OCI-LY7 (cell line): ENCODE measurements around the gene PATL1. TPM values are rescaled to one million over a fixed set of nuclear protein-coding genes. Genes with fewer than 3 reads are reported as not detected.
"Not testable (repeated sequence)": the region's sequence is repeated elsewhere in the genome, so short reads cannot be mapped to it uniquely, and the experiment has no call there.

Experiments
- BruUV-seq: library from RNA; stranded (reverse); fragments of 400-500 nt; replicated peaks from 2 replicates; lab custom pipeline; 2021; lab: Mats Ljungman, UMichigan
- CTCF ChIA-PET: fragments of 300-600 bp; sonication (Branson Sonifier 250); formaldehyde crosslinking; loops from one replicate; lab custom pipeline; 2022; ENCODE audit warnings: antibody characterized with exemption; ENCODE audit not compliant: unreplicated experiment; lab: Charles Lee
- POLR2A ChIA-PET: fragments of 300-600 bp; sonication (Branson Sonifier 250); formaldehyde crosslinking; loops from one replicate; lab custom pipeline; 2022; ENCODE audit warnings: antibody characterized with exemption; lab: Charles Lee
- DNase-seq: peaks from one replicate; pipeline ENCODE4 v3.0.0-alpha.2; 2015; ENCODE audit warnings: low spot score
- H2AFZ ChIP-seq: fragments of 200-600 bp; sonication (generic), shearing (Covaris generic); 2 replicates; pipeline ENCODE4 v1.6.1; 2014; ENCODE audit warnings: mild to moderate bottlenecking, antibody characterized with exemption, low read length, moderate library complexity
- H3K27ac ChIP-seq: fragments of 200-600 bp; sonication (generic); 2 replicates; pipeline ENCODE4 v1.5.1; 2014; ENCODE audit warnings: mixed run types, low read depth, mild to moderate bottlenecking, moderate library complexity, low read length, inconsistent platforms; ENCODE audit not compliant: poor library complexity, severe bottlenecking
- H3K36me3 ChIP-seq: fragments of 200-600 bp; sonication (generic); 2 replicates; pipeline ENCODE4 v1.6.1; 2014; ENCODE audit warnings: mild to moderate bottlenecking, antibody characterized with exemption, low read length, moderate library complexity, mixed read lengths; ENCODE audit not compliant: insufficient read depth
- H3K4me1 ChIP-seq: fragments of 200-600 bp; sonication (generic); 2 replicates; pipeline ENCODE4 v1.5.1; 2014; ENCODE audit warnings: mild to moderate bottlenecking, low read length; ENCODE audit not compliant: insufficient read depth, poor library complexity, severe bottlenecking
- H3K4me2 ChIP-seq: fragments of 200-600 bp; sonication (generic); 2 replicates; pipeline ENCODE4 v1.6.1; 2014; ENCODE audit warnings: mild to moderate bottlenecking, low read length
- H3K4me3 ChIP-seq: fragments of 200-600 bp; sonication (generic); 2 replicates; pipeline ENCODE4 v1.5.1; 2014; ENCODE audit warnings: mild to moderate bottlenecking, low read depth, low read length; ENCODE audit not compliant: poor library complexity, severe bottlenecking
- H3K79me2 ChIP-seq: fragments of 200-600 bp; sonication (generic); 2 replicates; pipeline ENCODE4 v1.6.1; 2016; ENCODE audit warnings: low read depth, mild to moderate bottlenecking, low read length, moderate library complexity, mixed read lengths; ENCODE audit not compliant: insufficient read depth
- H3K9me2 ChIP-seq: fragments of 200-600 bp; sonication (generic); 2 replicates; pipeline ENCODE4 v1.6.1; 2016; ENCODE audit warnings: mild to moderate bottlenecking, low read length, mixed read lengths; ENCODE audit not compliant: insufficient read depth
- H3K9me3 ChIP-seq: fragments of 200-600 bp; sonication (generic); 2 replicates; pipeline ENCODE4 v1.6.1; 2014; ENCODE audit warnings: mild to moderate bottlenecking, mixed run types, low read length, mixed read lengths
- H4K20me1 ChIP-seq: fragments of 200-600 bp; sonication (generic); 2 replicates; pipeline ENCODE4 v1.6.1; 2014; ENCODE audit warnings: mild to moderate bottlenecking, antibody characterized with exemption, low read length, moderate library complexity, mixed read lengths; ENCODE audit not compliant: insufficient read depth
- CTCF ChIP-seq: fragments of 200-600 bp; sonication (generic); conservative IDR thresholded peaks from 2 replicates; pipeline ENCODE4 v1.5.1; 2014; ENCODE audit warnings: mild to moderate bottlenecking, antibody characterized with exemption, low read length, moderate library complexity, mixed read lengths
- EZH2phosphoT487 ChIP-seq: fragments of 200-600 bp; sonication (generic); IDR thresholded peaks from 2 replicates; pipeline ENCODE4 v1.6.1; 2018; ENCODE audit warnings: low read depth, borderline replicate concordance, mild to moderate bottlenecking, mixed run types, antibody characterized with exemption, low read length, moderate library complexity, mixed read lengths
- intact Hi-C: fragments of 100-400 bp; cut with micrococcal nuclease; formaldehyde crosslinking; loops from one replicate; pipeline ENCODE4 v1.10.0; 2022; ENCODE audit not compliant: unreplicated experiment
- total RNA-seq, 2 experiments: library from RNA; depleted of rRNA in 1 of 2; stranded (reverse); fragments of >200 nt in 1 of 2; shearing (Covaris generic) in 1 of 2; gene quantifications; 2 replicates each; pipeline ENCODE4 v1.2.3, GENCODE V29; 2014 to 2022

Gene PATL1
- total RNA-seq, 2 experiments from 2014 or later, result 15.2 to 46.3 TPM

GRCh38 chr11:59630493-59630892 is 38.3 kb downstream of the PATL1 start:
- Histone ChIP-seq H2AFZ (no peak overlapping the region), H3K9me2 (no peaks in the 10 kb centered on the region), H4K20me1 (no peaks in the 10 kb centered on the region), H3K9me3 (no peaks in the 10 kb centered on the region), H3K79me2 (no peaks in the 10 kb centered on the region), H3K36me3 (peaks cover 9% of the 10 kb centered on the region), H3K4me3 (no peak overlapping the region), H3K4me2 (no peak overlapping the region), H3K4me1 (no peaks in the 10 kb centered on the region), H3K27ac (no peak overlapping the region)
- DNase-seq, result no peak
- ChIA-PET CTCF (no interaction called here), POLR2A (interaction anchor here (3.4 kb wide), 1 partner anchor 14 kb away, joined by 11 read pairs; no protein-coding TSS in a partner anchor)
- no peak for TF ChIP-seq CTCF
- no peak for TF ChIP-seq EZH2phosphoT487
- intact Hi-C loops, result no loop called here
- BruUV-seq, result no TSS peak

GRCh38 chr11:59629996-59630395 is 38.8 kb downstream of the PATL1 start:
- intact Hi-C loops, result no loop called here
- Histone ChIP-seq H3K27ac (no peak overlapping the region), H4K20me1 (no peaks in the 10 kb centered on the region), H3K4me3 (no peak overlapping the region), H3K36me3 (peaks cover 4% of the 10 kb centered on the region; the same call in 1 of the 2 replicates), H3K4me2 (no peak overlapping the region), H2AFZ (no peak overlapping the region), H3K9me2 (no peaks in the 10 kb centered on the region), H3K4me1 (no peaks in the 10 kb centered on the region), H3K79me2 (no peaks in the 10 kb centered on the region), H3K9me3 (no peaks in the 10 kb centered on the region)
- BruUV-seq, result no TSS peak
- TF ChIP-seq CTCF (no peak), EZH2phosphoT487 (no peak)
- no peak for DNase-seq
- ChIA-PET POLR2A (interaction anchor here (1.3 to 3.4 kb wide), 2 partner anchors 13 to 16 kb away, joined by 5 to 11 read pairs; no protein-coding TSS in a partner anchor), CTCF (no interaction called here)

GRCh38 chr11:59626969-59627368 is 41.9 kb downstream of the PATL1 start:
- H3K4me1 ChIP-seq, H2AFZ ChIP-seq, H3K4me3 ChIP-seq, H3K9me3 ChIP-seq, H3K4me2 ChIP-seq, H3K36me3 ChIP-seq, H3K79me2 ChIP-seq, CTCF ChIA-PET, POLR2A ChIA-PET, H3K9me2 ChIP-seq, intact Hi-C loops, BruUV-seq, H4K20me1 ChIP-seq, DNase-seq, H3K27ac ChIP-seq: not testable (repeated sequence)
